ENCODE data around the gene CXXC5. TPM values are rescaled to one million over a fixed set of nuclear protein-coding genes. Genes with fewer than 3 reads are reported as not detected.

The CXXC5 gene
- total RNA-seq, 1 experiment from 2014 or later, result 92.3 TPM

GRCh38 chr5:139658928-139659667, 10.9 kb downstream of the CXXC5 start:
- no peaks in the 10 kb centered on the region for H3K9me3 ChIP-seq
- BruUV-seq (replicated peaks), result no TSS peak
- no peak for DNase-seq
- Mint-ChIP-seq H3K9me3 (ENCODE audit: unreplicated experiment) (no peaks in the 10 kb centered on the region), H3K4me3 (ENCODE audit: unreplicated experiment) (no peak overlapping the region), H3K4me1 (ENCODE audit: low read depth, unreplicated experiment) (peaks cover 38% of the 10 kb centered on the region), H3K27ac (ENCODE audit: unreplicated experiment) (peak overlapping the region; percentile 60), H3K36me3 (ENCODE audit: insufficient read depth, unreplicated experiment) (peaks cover 30% of the 10 kb centered on the region), H3K27me3 (ENCODE audit: insufficient read depth, unreplicated experiment) (no peaks in the 10 kb centered on the region)
- H3K4me3 ChIP-seq (ENCODE audit: low read depth, low read length), result no peak overlapping the region
- peaks cover 4% of the 10 kb centered on the region for H3K36me3 ChIP-seq (ENCODE audit: control insufficient read depth, insufficient read depth, low read length)
- no peaks in the 10 kb centered on the region for H3K27me3 ChIP-seq (replicated peaks; ENCODE audit: control insufficient read depth, insufficient read depth, low read length)
- no peak for TF ChIP-seq CTCF (IDR thresholded peaks at IDR 0.05; ENCODE audit: insufficient read depth in 1 of 2, low read depth in 1 of 2, low read length in 1 of 2, severe bottlenecking in 1 of 2, unreplicated experiment in 1 of 2)
- peaks cover 49% of the 10 kb centered on the region for H3K4me1 ChIP-seq
- intact Hi-C loops (cut with micrococcal nuclease; ENCODE audit: unreplicated experiment), result no loop called here
- CTCF ChIA-PET, result interaction anchor here (1.3 to 2.2 kb wide), 3 partner anchors 11 to 106 kb away, joined by 3 to 7 read pairs (median 4); partner anchors contain the start of gene CXXC5
- POLR2A ChIA-PET, result interaction anchor here (0.5 kb wide), 1 partner anchor 11 kb away, joined by 3 read pairs; no protein-coding TSS in a partner anchor

GRCh38 chr5:139659695-139660101, 11.5 kb downstream of the CXXC5 start:
- Mint-ChIP-seq H3K4me1 (ENCODE audit: low read depth, unreplicated experiment) (peaks cover 35% of the 10 kb centered on the region), H3K9me3 (ENCODE audit: unreplicated experiment) (no peaks in the 10 kb centered on the region), H3K36me3 (ENCODE audit: insufficient read depth, unreplicated experiment) (peaks cover 34% of the 10 kb centered on the region), H3K27me3 (ENCODE audit: insufficient read depth, unreplicated experiment) (no peaks in the 10 kb centered on the region), H3K27ac (ENCODE audit: unreplicated experiment) (no peak overlapping the region), H3K4me3 (ENCODE audit: unreplicated experiment) (no peak overlapping the region)
- Histone ChIP-seq H3K9me3 (no peaks in the 10 kb centered on the region), H3K4me1 (peaks cover 45% of the 10 kb centered on the region), H3K4me3 (ENCODE audit: low read depth, low read length) (no peak overlapping the region), H3K27me3 (replicated peaks; ENCODE audit: control insufficient read depth, insufficient read depth, low read length) (no peaks in the 10 kb centered on the region), H3K36me3 (ENCODE audit: control insufficient read depth, insufficient read depth, low read length) (peaks cover 4% of the 10 kb centered on the region)
- BruUV-seq (replicated peaks), result no TSS peak
- ChIA-PET POLR2A (interaction anchor here (0.5 kb wide), 1 partner anchor 12 kb away, joined by 3 read pairs; no protein-coding TSS in a partner anchor), CTCF (interaction anchor here (1.3 to 2.2 kb wide), 2 partner anchors 12 to 26 kb away, joined by 3 to 7 read pairs; partner anchors contain the start of gene CXXC5)
- intact Hi-C loops (cut with micrococcal nuclease; ENCODE audit: unreplicated experiment), result no loop called here
- DNase-seq, result no peak
- TF ChIP-seq CTCF (IDR thresholded peaks at IDR 0.05; ENCODE audit: insufficient read depth in 1 of 2, low read depth in 1 of 2, low read length in 1 of 2, severe bottlenecking in 1 of 2, unreplicated experiment in 1 of 2), result no peak

GRCh38 chr5:139660105-139660922, 12.2 kb downstream of the CXXC5 start:
- TF ChIP-seq CTCF (IDR thresholded peaks at IDR 0.05; ENCODE audit: insufficient read depth in 1 of 2, low read depth in 1 of 2, low read length in 1 of 2, severe bottlenecking in 1 of 2, unreplicated experiment in 1 of 2), result no peak
- intact Hi-C loops (cut with micrococcal nuclease; ENCODE audit: unreplicated experiment), result no loop called here
- POLR2A ChIA-PET, result no interaction called here

More at GRCh38 chr5:139660105-139660922, 12.2 kb downstream of the CXXC5 start:
- Histone ChIP-seq H3K9me3 (no peaks in the 10 kb centered on the region), H3K4me3 (ENCODE audit: low read depth, low read length) (no peak overlapping the region), H3K4me1 (peaks cover 41% of the 10 kb centered on the region), H3K36me3 (ENCODE audit: control insufficient read depth, insufficient read depth, low read length) (peaks cover 4% of the 10 kb centered on the region), H3K27me3 (replicated peaks; ENCODE audit: control insufficient read depth, insufficient read depth, low read length) (no peaks in the 10 kb centered on the region)
- CTCF ChIA-PET, result interaction anchor here (0.6 to 2.2 kb wide), 3 partner anchors 12 to 115 kb away, joined by 3 to 7 read pairs (median 5); partner anchors contain the start of gene CXXC5
- Mint-ChIP-seq H3K36me3 (ENCODE audit: insufficient read depth, unreplicated experiment) (peaks cover 34% of the 10 kb centered on the region), H3K27me3 (ENCODE audit: insufficient read depth, unreplicated experiment) (no peaks in the 10 kb centered on the region), H3K9me3 (ENCODE audit: unreplicated experiment) (no peaks in the 10 kb centered on the region), H3K4me3 (ENCODE audit: unreplicated experiment) (no peak overlapping the region), H3K27ac (ENCODE audit: unreplicated experiment) (no peak overlapping the region), H3K4me1 (ENCODE audit: low read depth, unreplicated experiment) (peaks cover 32% of the 10 kb centered on the region)
- DNase-seq, result no peak
- BruUV-seq (replicated peaks), result no TSS peak

All from Caco-2 (cell line).